HepG2 (cell line): ENCODE results near the gene SNAI3.

Experiments used
- SETDB1 ChIP-seq: sonication (generic); formaldehyde crosslinking; IDR thresholded peaks from 2 replicates; pipeline ENCODE4 v1.5.1; 2020; ENCODE audit warnings: missing genetic modification reagents, mild to moderate bottlenecking, borderline replicate concordance
- TCF12 ChIP-seq, 2 experiments: fragments of 450-650 bp in 1 of 2; sonication (generic) in 1 of 2; formaldehyde crosslinking in 1 of 2; IDR thresholded peaks; 2 replicates each; pipeline versions ENCODE4 v1.6.1 to v1.8.0; 2017 to 2022; ENCODE audit warnings: antibody characterized with exemption in 1 of 2, mild to moderate bottlenecking in 1 of 2, missing genetic modification reagents in 1 of 2, moderate library complexity in 1 of 2
- TF ChIP-seq, protein P1 (sequence below): IDR thresholded peaks from 2 replicates; pipeline ENCODE4 v1.6.1; 2016; ENCODE audit warnings: low read depth, control low read depth

GRCh38 chr16:88734361-88734728 lies 48.0 kb upstream of the SNAI3 start:
- no peak for TF ChIP-seq SETDB1
- TF ChIP-seq, protein P1, sequence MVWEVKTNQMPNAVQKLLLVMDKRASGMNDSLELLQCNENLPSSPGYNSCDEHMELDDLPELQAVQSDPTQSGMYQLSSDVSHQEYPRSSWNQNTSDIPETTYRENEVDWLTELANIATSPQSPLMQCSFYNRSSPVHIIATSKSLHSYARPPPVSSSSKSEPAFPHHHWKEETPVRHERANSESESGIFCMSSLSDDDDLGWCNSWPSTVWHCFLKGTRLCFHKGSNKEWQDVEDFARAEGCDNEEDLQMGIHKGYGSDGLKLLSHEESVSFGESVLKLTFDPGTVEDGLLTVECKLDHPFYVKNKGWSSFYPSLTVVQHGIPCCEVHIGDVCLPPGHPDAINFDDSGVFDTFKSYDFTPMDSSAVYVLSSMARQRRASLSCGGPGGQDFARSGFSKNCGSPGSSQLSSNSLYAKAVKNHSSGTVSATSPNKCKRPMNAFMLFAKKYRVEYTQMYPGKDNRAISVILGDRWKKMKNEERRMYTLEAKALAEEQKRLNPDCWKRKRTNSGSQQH = no peak
- TF ChIP-seq TCF12 (IDR thresholded peaks at IDR 0.05) = no peak
- no peak for TF ChIP-seq TCF12 (CRISPR knock-in tag; IDR thresholded peaks at IDR 0.05)
